ENCODE data around the gene CHST11.
A peak's percentile ranks its signal among the peaks of the same experiment; 100 is the strongest.

CHST11 gene

GRCh38 chr12:104694161-104694560 lies 237.4 kb downstream of the CHST11 start:
- FAIRE-seq (no peak), DNase-seq (ENCODE audit: low spot score) (peak; percentile 32)

DNA sequence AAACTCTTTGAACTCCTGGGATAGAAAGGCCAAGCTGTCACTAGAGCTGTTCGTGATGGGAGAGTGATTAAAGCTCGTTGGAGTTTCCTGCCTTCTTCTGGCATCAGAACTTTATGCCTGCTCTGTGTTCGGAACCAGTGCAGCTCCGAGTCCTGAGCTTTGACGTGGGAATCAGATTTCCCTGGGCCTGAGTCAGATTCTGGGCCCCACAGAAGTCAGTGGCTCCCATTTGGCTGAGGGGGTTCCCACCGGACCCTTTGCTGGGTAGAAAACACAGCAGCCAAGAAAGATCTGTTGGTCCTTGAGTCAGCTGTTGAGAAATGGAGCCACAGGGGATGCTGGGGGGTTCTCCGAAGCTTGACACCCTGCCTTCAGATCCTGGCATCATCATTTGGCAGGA lies 238.0 kb downstream of the CHST11 start:
- no peak for FAIRE-seq
- no peak for DNase-seq (ENCODE audit: low spot score)

GRCh38 chr12:104695453-104696148 lies 238.9 kb downstream of the CHST11 start:
- FAIRE-seq (peak; percentile 81), DNase-seq (ENCODE audit: low spot score) (peak; percentile 88)

DNA sequence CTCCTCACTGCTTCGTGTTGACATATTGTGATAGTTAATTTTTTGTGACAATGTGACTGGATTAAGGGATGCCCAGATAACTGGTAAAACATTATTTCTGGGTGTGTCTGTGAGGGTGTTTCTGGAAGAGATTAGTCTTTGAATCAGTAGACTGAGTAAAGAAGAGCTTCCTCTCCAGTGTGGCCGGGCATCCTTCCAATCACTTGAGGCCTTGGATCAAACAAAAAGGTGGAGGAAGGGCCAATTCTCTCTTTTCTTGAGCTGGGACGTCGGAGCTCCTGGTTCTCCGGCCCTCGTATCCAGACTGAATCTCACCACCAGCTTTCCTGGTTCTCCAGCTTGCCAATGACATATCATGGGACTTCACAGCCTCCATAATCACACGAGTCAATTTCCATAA lies 240.4 kb downstream of the CHST11 start:
- DNase-seq (ENCODE audit: low spot score) (no peak), FAIRE-seq (no peak)

- FAIRE-seq (no peak), DNase-seq (ENCODE audit: low spot score) (peak; percentile 11)
These were observed 242.1 kb downstream of the CHST11 start for GRCh38 chr12:104698871-104699270.

GRCh38 chr12:104699489-104700190 lies 242.9 kb downstream of the CHST11 start:
- DNase-seq (ENCODE audit: low spot score) (no peak), FAIRE-seq (no peak)

DNA sequence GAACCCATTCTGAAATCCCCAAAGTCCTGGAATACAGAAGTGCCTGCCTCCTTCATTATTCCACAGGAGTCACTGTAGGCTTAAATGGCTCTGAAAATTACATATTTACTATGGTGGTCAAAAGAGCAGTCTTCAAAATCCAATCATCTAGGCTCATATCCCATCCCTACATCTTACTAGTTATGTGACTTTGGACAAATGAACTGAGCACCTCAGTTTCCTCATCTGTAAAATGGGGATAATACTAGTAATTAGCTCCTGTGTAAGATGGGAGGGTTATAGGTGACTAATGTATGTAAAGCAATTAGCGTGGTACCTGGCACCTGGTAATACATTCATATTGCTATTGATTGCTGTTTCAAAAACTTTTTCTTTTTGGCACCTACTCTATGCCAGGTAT lies 243.6 kb downstream of the CHST11 start:
- FAIRE-seq, result no peak
- no peak for DNase-seq (ENCODE audit: low spot score)

- DNase-seq (ENCODE audit: low spot score), result no peak
- FAIRE-seq, result no peak
These were observed 244.6 kb downstream of the CHST11 start for GRCh38 chr12:104701301-104701700.

DNA sequence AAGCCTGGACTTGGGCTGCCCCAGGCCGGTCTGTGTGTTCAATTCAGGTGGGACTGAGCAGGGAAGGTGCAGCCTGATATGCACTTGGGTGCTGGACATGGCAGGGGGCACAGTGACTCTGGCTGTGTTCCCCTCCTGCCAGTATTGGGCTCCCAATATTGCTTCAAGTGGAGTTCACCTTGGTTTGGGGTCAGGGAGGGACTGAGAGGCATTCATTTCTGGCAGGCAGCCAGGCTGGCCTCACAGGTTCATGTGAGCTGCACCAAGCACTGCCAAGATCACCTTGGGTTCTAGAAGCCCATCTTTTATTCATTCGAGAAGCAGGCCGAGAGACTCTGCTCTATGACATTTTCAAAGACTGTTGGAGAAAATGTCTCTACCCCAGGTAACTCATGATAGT lies 245.0 kb downstream of the CHST11 start:
- FAIRE-seq (no peak), DNase-seq (ENCODE audit: low spot score) (no peak)

GRCh38 chr12:104702565-104703139 lies 245.9 kb downstream of the CHST11 start:
- DNase-seq (ENCODE audit: low spot score), result no peak
- no peak for FAIRE-seq

GRCh38 chr12:104703372-104703771 lies 246.6 kb downstream of the CHST11 start:
- DNase-seq (ENCODE audit: low spot score) (no peak), FAIRE-seq (no peak)

GRCh38 chr12:104704224-104704779 lies 247.6 kb downstream of the CHST11 start:
- no peak for DNase-seq (ENCODE audit: low spot score)
- FAIRE-seq, result no peak

DNA sequence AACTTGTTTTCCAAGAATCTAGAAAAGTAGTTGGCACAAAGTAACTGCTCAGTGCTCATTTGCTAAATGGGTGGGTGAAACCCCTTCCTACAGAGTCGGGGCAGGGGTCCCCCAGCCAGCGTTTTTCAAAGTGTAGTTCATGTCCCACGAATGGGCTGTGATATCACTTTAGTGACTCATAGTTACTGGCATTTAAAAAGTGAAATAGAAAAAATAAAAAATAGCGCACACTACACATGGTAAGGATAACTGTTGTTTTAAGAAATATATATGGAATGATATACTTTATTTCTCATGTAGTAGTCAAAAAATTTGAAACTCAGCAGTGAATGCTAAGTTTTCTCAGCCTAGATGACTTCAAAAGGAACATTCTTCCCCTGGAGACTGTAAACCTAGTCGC lies 250.4 kb downstream of the CHST11 start:
- no peak for FAIRE-seq
- no peak for DNase-seq (ENCODE audit: low spot score)

GRCh38 chr12:104707794-104708558 lies 251.2 kb downstream of the CHST11 start:
- no peak for FAIRE-seq

DNA sequence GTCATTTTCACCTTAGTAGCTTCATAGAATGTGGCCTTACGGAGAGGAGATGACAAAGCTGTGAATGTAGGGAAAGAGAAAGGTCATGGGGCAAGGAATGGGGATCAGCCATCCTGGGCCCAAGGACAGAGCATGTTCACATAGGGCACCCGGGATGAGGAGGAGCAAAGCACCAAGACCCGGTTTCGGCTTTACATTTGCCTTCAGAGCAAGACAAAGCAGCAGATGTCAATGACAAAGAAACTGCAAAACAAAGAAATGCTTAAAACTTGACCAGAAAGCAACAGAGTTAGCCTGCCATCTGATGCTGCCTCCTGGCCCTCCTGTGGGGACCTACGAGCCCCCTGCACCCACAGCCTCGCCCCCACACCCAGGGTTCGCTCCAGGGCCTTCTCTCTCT lies 252.1 kb downstream of the CHST11 start:
- no peak for FAIRE-seq
- no peak for DNase-seq (ENCODE audit: low spot score)

More at GRCh38 chr12:104707794-104708558, 251.2 kb downstream of the CHST11 start:
- no peak for DNase-seq (ENCODE audit: low spot score)

- FAIRE-seq, result no peak
- DNase-seq (ENCODE audit: low spot score), result no peak
These were observed 253.1 kb downstream of the CHST11 start for GRCh38 chr12:104709692-104710435.

DNA sequence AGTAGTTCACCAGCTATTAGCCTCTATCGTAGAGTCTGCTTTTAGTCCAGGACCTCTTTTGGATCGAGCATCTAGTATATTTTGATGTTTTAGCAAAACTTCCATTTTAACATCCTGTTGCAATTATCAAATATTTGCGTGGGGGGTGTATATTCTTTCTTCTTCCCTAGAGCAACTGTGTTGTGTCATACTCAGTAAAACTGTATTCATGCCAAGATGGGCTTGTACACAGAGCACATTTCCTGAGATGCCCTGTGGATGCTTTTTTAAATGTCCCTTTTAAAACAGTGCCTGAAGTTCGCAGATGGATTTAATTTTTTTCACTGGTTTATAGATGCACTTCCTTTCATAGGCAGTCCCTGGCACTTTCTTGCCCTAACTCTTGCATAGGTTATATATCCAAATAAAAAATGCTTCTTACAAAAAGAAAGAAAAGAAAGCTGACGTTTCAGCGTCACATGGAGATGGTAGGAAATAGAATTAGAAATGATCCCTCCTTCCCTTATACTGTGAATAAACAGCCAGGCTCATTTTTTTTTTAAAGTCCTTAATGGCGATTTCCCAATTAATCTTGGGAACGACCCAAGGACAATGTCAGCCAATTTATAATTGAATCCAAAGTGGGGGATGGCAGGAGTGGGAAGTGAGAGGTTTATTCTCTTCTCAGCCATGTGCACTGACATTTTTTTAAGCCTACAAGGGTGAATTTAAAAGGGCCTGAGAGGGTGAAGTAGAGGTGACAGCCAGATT lies 254.4 kb downstream of the CHST11 start:
- DNase-seq (ENCODE audit: low spot score) (no peak), FAIRE-seq (no peak)

- DNase-seq (ENCODE audit: low spot score) (no peak), FAIRE-seq (no peak)
These were observed 255.7 kb downstream of the CHST11 start for GRCh38 chr12:104712477-104712876.

GRCh38 chr12:104712968-104713367 lies 256.2 kb downstream of the CHST11 start:
- DNase-seq (ENCODE audit: low spot score) (no peak), FAIRE-seq (no peak)

DNA sequence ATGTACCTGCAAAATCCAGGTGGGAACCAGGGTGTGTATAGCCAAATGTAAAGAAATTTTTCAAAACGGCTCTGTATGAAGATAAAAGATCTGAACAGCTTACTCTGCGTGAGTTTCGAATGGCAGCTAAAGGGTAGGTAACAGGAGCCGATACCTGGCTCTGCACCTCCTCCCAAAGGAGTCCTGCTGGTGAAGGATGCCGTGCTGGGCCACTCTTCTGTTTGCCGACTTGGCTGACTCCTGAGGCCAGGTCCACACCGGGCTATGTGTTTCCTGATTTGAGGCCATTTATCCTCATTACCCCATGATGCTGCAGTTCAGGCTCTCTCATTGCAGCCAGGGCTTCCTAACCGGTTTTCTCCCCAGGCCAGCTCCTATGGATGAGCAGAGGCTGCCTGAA lies 256.7 kb downstream of the CHST11 start:
- FAIRE-seq, result no peak
- DNase-seq (ENCODE audit: low spot score), result no peak
